ENCODE results near the gene NPAT.

DNA sequence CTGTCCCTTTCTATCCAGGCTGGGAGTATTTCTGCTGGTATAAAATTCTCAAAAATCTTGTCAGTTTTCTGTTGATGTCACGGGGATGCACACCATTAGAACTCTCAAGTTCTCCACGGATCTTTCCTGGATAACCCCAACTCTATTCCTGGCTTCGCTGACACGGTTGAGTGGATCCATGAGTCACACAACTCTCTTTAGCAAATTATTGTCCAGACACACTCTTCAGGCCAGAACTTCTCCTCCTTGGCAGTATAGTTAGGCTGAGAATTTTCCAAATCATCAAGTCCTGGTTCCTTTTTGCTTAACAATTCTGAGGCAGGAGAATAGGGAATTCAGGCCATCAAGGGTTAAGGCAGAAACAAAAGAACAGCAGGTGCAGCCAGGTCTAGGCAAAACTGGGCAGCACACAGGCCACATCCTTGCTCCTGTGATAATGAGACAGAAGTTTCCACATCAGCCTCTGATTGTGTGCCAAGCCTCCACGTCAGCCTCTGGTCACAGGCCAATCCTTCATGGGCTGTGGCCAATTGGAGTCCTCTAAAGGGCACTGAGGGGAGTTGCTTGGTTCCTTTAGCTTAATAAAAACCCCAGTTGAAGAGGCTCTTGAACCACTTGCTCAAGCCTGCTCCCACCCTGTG, 106.8 kb downstream of the NPAT start:
- TF ChIP-seq POLR2A (IDR thresholded peaks at IDR 0.05; ENCODE audit: low read depth, low read length) = no peak
- TF ChIP-seq, protein P1, sequence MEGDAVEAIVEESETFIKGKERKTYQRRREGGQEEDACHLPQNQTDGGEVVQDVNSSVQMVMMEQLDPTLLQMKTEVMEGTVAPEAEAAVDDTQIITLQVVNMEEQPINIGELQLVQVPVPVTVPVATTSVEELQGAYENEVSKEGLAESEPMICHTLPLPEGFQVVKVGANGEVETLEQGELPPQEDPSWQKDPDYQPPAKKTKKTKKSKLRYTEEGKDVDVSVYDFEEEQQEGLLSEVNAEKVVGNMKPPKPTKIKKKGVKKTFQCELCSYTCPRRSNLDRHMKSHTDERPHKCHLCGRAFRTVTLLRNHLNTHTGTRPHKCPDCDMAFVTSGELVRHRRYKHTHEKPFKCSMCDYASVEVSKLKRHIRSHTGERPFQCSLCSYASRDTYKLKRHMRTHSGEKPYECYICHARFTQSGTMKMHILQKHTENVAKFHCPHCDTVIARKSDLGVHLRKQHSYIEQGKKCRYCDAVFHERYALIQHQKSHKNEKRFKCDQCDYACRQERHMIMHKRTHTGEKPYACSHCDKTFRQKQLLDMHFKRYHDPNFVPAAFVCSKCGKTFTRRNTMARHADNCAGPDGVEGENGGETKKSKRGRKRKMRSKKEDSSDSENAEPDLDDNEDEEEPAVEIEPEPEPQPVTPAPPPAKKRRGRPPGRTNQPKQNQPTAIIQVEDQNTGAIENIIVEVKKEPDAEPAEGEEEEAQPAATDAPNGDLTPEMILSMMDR (conservative IDR thresholded peaks at IDR 0.05; ENCODE audit: low read depth, low read length) = no peak
- peak; percentile 73 for TF ChIP-seq CEBPB (IDR thresholded peaks at IDR 0.05; ENCODE audit: low read depth, low read length)
- TF ChIP-seq CHD1 (IDR thresholded peaks at IDR 0.05; ENCODE audit: low read depth, low read length) = no peak
- TF ChIP-seq RCOR1 (IDR thresholded peaks at IDR 0.05; ENCODE audit: insufficient replicate concordance, low read length) = no peak
- no peak for TF ChIP-seq USF2 (IDR thresholded peaks at IDR 0.05; ENCODE audit: low read depth, low read length)
- TF ChIP-seq RAD21 (IDR thresholded peaks at IDR 0.05; ENCODE audit: low read length) = no peak
